Activated CD4-positive, alpha-beta T cell treated with anti-CD3 and anti-CD28 coated beads, Interleukin-2, amount 50 U/mL, for 1 hour (primary cell): ENCODE data around the gene STYXL2.

Experiments used
- DNase-seq: peaks from one replicate; pipeline ENCODE4 v3.0.0-alpha.2; 2020

STYXL2 gene

DNA sequence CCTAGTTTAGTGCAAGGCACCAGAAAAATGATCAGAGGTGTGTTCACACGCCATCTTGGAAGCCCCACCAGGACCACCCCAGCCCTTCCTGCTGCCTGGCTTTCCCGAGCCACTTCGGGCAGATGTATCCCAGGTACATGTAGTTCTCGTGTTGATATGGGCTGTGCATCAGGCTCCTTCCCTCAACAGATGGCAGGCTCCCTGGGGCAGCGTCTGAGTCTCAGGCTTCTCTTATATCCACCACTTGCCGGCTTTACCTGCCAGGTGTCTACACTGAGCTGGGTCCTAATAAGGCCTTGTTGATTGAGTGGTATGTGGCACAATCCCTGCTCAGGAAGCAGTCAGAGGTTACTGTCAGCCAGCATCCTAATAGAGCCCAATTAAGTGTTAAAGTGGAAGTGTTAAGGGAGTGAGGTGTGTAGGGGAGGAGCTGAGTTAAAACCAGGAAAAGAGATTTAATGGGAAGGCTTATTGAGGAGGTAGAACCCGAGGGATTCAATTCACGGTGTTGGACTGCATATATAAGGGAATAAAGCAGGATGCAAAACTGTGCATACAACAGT, 12.2 kb upstream of the STYXL2 start:
- no peak for DNase-seq

DNA sequence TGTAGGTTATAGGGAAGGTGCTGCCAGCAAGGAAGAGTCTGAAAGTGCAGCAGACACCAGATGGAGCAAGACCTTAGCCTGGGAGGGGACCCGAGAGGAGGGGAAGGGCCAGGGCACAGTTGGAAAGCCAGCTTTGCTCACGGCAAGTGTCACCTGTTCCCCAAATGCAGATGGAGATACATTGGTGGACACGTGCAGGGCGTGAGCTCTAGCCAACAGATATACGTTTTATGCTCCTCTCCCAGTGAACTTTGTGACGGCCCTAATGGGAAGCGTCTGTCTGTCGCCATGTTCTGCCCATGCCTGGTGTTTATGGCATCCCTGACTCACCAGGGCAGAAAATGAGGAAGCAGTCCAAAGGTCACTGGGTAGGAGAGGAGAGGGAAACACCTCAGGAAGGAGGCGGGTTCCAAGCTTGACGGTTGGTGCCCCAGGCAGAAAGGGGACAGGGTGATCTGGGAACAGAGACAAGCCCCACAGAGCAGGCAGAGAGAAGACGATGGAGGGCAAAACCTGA, 11.3 kb upstream of the STYXL2 start:
- no peak for DNase-seq

DNA sequence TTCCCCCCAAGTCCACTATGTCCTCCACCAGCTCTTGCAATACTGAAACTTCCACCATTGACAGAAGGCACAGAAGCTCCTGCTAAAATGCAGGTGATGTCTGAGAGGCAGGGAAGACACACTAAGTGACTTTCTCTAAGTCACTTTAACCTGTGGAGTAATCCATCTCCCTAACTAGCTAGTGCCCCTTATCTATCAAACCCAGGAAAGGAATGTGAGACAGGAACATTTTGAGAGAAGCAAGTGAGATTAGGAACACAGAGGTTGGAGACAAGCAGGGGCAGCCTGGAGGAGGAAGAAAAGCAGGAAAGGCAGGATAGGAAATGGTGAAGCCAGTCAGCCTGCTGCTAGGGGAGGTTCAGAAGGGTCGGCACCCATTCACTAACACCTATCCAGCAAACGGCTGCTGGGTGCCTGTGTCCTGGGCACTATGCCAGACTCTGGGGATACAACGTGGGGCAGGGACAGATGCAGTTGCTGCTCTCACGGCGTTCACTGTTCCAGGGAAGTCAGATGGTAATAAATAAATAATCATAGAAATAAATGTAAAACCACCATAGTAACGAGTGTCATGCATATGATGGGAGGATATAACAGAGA, 10.7 kb upstream of the STYXL2 start:
- DNase-seq = no peak

DNA sequence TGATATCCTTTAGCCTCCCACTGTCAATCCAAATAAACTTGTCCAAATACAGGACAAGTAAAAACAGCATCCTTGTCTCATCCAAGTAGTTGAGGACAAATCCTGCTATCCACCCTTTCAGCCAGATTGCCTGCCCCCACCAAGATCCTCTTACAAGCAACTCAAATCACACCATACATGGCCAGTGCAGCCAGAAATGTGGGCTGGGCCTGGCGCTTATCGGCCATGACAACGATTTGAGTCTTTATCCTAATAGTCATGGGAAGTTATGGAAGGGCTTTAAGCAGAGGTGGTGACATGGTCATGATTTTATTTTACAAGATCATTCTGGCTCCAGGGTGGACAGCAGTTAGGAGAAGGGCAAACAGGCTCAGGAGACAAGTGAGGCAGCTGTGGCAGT, 10.0 kb upstream of the STYXL2 start:
- no peak for DNase-seq

GRCh38 chr1:167084757-167085156, 9.1 kb upstream of the STYXL2 start:
- DNase-seq = no peak

DNA sequence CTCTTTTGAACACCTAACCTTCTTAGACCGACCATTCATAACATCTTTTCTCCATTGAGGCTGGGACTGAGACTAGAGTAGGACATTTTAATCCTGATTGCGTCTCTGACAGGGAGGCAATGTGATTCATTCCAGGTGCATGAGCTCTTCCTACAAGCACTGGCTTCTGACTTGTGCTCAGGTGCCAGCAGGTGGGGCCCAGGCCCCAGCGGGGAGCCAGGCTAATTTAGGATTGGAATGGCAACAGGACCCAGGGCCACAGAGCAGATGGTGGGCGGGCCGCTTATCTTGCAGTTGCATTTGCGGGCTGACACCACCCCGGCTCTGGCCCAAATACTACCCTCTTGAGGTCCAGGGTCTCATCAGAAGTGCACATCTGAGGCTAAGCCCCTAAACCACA, 7.8 kb upstream of the STYXL2 start:
- DNase-seq = no peak

DNA sequence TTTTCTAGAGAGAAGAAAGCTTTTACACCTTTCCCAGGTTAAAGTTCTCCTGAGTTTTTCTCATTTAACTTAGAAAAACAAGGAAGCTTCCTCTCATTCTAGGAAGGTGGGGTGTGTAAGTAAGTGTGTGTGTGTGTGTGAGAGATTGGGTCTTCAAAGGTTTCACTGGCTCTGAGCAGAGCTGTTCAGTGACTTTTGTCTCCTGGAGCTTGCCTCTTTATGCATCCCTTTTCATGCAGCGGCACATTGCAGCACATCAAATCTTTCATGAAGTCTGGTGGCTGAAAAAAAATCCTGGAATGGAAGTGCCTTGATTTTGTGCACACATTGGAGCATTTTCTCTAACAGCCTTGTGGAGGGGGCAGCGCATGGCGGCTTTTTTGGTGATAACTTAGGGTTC, 7.1 kb upstream of the STYXL2 start:
- no peak for DNase-seq

DNA sequence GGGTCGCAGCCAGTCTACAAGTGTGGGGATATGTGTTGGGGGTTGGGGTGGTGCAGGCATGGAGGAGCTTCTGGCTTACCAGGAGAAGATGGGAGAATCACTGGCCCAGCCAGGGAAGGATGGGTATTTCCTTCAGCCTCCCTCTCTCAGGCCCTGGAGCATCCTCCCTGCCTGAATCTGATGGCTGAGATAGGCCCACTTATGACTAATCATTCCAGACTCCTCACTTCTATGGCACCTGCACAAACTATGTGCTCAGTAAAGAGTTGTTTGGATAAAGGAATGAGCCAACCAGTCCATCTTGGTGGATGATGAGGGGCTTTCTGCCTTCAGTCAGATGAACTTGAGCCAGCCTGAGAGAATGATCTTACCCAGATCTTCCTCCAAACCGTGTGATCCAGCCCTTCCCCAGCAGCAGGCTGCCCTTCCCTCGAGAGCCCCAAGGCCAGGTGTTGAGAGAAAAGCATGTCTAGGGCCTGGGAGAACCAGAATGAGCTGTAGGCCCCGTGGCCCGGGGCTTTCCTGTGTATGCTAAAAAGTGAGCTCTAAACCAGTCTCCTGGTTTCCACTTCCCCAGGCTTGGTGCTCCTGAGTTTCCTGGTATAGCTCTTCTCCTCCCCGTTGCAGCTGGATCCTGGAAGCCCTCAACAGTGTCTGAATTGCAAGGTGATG, 5.0 kb upstream of the STYXL2 start:
- DNase-seq = no peak

DNA sequence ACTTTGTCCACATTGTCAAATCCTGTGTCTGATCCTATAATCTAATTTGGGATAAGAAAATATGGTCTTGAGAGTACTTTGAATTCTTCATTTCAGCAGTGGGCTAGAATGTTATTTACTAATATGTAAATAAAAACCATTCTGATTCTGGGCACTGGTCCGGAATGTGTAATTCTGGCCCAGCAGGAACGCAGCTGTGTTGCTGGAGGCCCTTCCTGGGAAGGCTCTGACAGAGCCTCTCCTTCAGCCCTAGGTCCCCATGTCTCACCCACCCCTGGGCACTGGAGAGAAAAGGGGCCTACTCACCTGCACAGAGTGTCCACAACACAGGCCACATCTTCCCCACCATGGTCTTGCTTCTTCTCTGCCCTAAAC, 3.9 kb upstream of the STYXL2 start:
- DNase-seq = no peak

GRCh38 chr1:167090314-167090942, 3.4 kb upstream of the STYXL2 start, which contains the start of gene GPA33:
Gene GPA33 (minus strand): TSS chr1:167090377. CDS start chr1:167090287, 90 bp downstream.
- DNase-seq = no peak

DNA sequence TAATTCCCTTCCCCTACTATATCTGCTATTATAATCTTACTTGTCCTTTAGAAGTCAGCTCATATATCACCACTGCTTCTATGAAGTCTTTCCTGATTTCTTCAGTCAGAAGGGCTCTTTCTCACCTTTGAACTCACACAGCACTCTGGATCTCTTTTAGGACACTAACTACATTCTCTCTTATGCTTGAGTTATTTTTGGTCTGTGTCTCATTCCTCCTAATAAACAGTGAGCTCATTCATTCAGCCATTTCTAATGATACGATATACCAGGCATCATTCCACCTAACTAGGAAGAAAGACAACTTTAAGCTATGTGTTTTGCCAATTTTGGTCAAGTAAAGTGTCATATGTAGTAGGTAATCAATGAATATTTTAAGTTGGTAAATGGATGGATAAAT, 1.2 kb upstream of the STYXL2 start:
- no peak for DNase-seq

DNA sequence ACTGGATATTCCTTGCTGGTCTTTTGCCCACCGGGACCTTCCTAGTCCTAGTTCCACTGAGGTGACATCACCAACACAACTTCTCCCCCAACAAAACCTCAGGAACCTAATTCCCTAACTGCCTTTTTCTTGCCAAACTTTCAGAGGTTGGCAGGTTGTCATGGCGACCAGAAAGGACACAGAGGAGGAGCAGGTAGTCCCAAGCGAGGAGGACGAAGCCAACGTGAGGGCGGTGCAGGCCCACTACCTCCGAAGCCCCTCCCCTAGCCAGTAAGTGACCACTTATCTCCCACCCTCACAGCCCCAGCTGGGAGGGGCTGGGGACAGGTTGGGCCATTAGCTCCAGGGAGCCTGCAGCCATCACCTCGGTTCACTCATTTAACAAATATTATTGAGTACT, 815 bp downstream of the STYXL2 start:
- no peak for DNase-seq

DNA sequence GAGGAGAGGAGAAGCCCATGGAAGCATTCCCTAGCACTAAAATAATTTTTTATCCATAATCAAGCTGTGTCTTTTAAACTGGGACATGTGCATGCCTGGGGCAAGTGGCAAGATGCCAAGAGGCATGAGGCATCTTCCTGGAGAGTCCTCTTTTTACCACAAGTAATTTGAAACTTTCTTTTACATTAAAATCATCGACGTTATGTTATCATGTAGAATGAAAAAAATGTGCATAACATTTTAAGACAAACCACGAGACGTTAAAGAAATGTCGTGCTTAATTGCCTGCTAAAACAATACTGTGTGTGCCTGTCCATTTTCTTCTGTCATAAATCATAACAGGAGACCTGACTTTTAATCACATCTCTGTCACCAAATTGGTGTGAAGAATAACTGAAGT, 1.5 kb downstream of the STYXL2 start:
- no peak for DNase-seq

DNA sequence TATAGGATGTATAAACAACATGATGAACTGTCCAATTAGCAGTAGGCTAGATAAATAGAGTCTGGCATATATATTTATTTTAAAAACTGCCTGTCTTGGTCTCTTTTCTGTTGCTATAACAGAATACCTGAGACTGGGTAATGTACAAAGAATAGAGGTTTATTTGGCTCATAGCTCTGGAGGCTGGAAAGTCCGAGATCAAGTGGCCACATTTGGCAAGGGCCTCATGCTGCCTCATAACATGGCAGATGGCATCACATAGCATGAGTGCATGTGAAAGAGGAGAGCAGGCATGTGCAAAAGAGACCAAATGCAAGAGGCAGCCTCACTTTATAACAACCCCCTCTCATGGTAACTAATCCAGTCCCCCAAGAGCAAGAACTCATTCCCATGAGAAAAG, 6.0 kb downstream of the STYXL2 start:
- no peak for DNase-seq

GRCh38 chr1:167100730-167101129, 6.9 kb downstream of the STYXL2 start:
- DNase-seq = no peak

- DNase-seq = no peak
Observed at GRCh38 chr1:167101754-167102153, 7.9 kb downstream of the STYXL2 start.

GRCh38 chr1:167102906-167103573, 9.2 kb downstream of the STYXL2 start:
- no peak for DNase-seq

DNA sequence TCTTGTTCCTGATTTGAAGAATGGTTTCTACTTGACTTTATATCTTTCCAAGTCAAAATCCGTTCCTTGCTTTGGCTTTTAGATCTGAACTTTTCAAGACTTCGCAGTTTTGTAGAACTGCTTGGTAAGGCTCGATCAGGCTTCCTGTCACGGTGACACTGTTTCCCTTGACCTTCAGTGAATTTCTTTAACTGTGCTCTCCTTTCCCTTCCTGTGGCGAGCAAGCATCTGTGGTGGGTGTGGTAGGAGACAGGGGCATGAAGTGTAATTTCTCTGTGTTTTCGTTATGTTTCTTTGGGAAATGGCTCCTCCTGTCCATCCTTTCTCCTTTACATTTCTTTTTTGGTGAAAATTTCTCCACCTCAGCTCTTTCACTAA, 10.4 kb downstream of the STYXL2 start:
- DNase-seq = no peak

DNA sequence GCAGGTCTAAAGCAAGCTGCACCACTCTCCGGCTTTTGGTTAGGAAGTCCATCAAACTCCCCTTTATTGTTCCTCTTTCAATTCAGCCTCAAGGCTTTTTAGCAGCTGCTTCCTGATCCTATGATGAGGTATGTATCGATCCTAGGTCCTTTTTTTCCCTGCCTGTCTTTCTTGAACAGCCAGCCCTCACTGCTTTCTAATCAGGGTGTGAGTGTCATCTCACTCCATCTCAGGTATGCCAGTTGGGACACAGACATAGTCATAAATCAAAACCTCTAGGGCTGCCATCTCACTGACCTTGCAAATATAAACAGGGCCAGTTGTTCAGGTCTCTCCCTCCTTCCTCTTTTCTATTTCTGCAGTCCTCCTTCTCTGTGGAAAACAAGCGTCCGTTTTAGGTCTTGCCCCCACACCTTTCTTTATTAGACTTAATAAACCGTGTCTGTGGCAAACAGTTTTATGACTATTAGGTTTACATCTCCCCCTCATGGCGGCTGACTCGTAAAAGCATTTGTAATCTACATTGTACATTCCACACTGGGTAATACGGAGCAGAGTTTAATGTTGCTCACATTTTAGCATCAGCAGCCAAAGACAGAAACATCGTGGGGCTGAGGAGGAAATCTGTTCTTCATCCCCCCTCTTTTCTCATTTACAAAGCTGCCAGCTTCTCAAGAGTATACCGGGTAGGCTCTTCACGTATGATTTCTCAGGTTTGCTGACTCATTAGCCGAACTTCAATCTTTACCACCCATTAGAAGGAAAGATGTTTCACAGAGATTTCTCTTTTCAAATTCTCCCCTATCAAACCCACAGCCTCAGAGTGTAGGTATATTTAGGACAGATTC, 11.6 kb downstream of the STYXL2 start:
- DNase-seq = no peak

DNA sequence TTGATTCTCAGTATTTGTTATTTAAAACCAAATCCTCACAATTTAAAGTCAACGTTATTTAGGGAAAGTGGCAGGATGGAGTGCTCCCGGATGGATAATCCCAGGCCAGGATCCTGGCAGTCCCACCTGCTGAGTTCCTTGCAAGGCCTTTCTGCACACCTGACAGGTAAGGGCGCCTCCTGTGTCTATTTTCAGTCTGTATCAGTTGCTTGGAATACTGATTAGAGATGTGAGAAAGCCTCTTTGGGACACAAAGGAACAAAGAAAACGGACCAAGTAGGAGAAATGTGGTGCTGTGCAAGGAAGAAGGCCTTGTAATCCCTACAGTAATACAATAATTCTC, 12.2 kb downstream of the STYXL2 start:
- no peak for DNase-seq

DNA sequence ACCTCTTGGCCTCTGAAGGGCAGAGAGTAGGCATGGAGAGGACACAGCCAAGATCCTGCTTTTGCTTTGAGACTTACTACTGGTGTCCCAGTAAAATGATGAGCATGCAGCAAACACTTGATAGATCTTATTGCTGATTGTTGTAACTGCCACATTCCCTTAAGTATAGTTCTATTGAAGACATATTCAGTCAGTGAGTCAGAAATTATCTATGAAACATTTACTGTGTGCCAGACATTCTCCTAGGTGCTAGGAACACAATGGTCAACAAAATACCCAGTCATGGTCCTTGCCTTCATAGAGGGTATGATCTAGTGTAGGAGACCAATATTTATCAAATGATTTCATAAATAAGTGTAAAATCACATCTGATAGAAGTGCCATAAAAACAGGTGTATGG, 13.6 kb downstream of the STYXL2 start:
- DNase-seq = no peak

- DNase-seq = no peak
Observed at GRCh38 chr1:167109125-167109524, 15.2 kb downstream of the STYXL2 start.

GRCh38 chr1:167110586-167110985, 16.7 kb downstream of the STYXL2 start:
- no peak for DNase-seq
